Stimulated activated CD4-positive, alpha-beta T cell treated with anti-CD3 and anti-CD28 coated beads, Interleukin-4, amount 100 ng/mL, for 48 hours (primary cell): ENCODE measurements around the gene CACNA1H.

ENCODE experiments used
- DNase-seq, 2 donors: peaks; one replicate each; pipeline ENCODE4 v3.0.0-alpha.2; 2020; ENCODE audit warnings: low read depth in 2 of 2

Gene CACNA1H

GRCh38 chr16:1142911-1143310, 10.0 kb upstream of the CACNA1H start:
- no peak for DNase-seq

- DNase-seq, result no peak
These were observed 9.0 kb upstream of the CACNA1H start for GRCh38 chr16:1143761-1144450.

- no peak for DNase-seq
These were observed 8.2 kb upstream of the CACNA1H start for GRCh38 chr16:1144476-1145382.

GRCh38 chr16:1145383-1146100, 7.4 kb upstream of the CACNA1H start:
- DNase-seq, result no peak

GRCh38 chr16:1146409-1146808, 6.5 kb upstream of the CACNA1H start:
- no peak for DNase-seq

GRCh38 chr16:1147027-1147426, 5.9 kb upstream of the CACNA1H start:
- no peak for DNase-seq

GRCh38 chr16:1149101-1149636, 3.7 kb upstream of the CACNA1H start:
- no peak for DNase-seq

GRCh38 chr16:1150511-1150982, 2.4 kb upstream of the CACNA1H start:
- DNase-seq, result peak; percentile 13 to 16

- no peak for DNase-seq
These were observed 1.3 kb upstream of the CACNA1H start for GRCh38 chr16:1151424-1152122.

GRCh38 chr16:1152123-1152638, 725 bp upstream of the CACNA1H start:
- peak in 1 of 2 donors; percentile 29 for DNase-seq

GRCh38 chr16:1153480-1154160, 714 bp downstream of the CACNA1H start:
- no peak for DNase-seq

- no peak for DNase-seq
These were observed 1.5 kb downstream of the CACNA1H start for GRCh38 chr16:1154291-1154886.

GRCh38 chr16:1154887-1155331, 2.0 kb downstream of the CACNA1H start:
- no peak for DNase-seq

GRCh38 chr16:1155353-1156054, 2.6 kb downstream of the CACNA1H start:
- no peak for DNase-seq

- no peak for DNase-seq
These were observed 3.4 kb downstream of the CACNA1H start for GRCh38 chr16:1156055-1156982.

GRCh38 chr16:1156983-1157638, 4.2 kb downstream of the CACNA1H start:
- no peak for DNase-seq

- no peak for DNase-seq
These were observed 4.9 kb downstream of the CACNA1H start for GRCh38 chr16:1157639-1158455.
